Activated CD4-positive, CD25-positive, alpha-beta regulatory T cell treated with anti-CD3 and anti-CD28 coated beads, Interleukin-2, amount 50 U/mL, for 24 hours (primary cell): ENCODE results near the gene TSC1.
"Not testable (repeated sequence)": the region's sequence is repeated elsewhere in the genome, so short reads cannot be mapped to it uniquely, and the experiment has no call there.

Source experiments
- ATAC-seq, 2 donors: fragments of 150-1000 bp; cut with Tn5 transposase; one replicate each; pipeline ENCODE4 v1.10.0; 2021; ENCODE audit warnings: mild to moderate bottlenecking in 1 of 2, moderate library complexity in 1 of 2

The TSC1 gene

GRCh38 chr9:132975961-132976360 lies 31.5 kb upstream of the TSC1 start:
- no peak for ATAC-seq

DNA sequence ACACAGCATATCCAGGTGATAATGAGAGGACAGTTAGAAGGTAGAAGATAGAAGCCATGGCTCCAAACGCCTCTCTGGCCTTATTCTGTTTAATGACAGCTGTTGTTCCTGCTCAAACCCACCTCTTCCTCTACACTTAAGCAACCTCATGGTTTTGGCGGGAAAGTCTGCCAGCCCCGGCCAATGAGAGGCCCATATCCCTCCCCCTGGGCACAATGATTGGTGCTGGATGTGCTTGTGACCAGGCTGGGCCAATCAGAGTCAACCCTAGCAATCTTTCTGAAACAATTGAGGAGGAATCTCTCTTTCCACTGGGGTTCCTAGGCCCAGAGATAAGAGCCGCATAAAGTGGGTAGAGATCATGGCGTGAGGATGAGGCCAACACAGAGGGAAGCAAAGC lies 29.3 kb upstream of the TSC1 start:
- peak in 1 of 2 donors; percentile 40 for ATAC-seq

DNA sequence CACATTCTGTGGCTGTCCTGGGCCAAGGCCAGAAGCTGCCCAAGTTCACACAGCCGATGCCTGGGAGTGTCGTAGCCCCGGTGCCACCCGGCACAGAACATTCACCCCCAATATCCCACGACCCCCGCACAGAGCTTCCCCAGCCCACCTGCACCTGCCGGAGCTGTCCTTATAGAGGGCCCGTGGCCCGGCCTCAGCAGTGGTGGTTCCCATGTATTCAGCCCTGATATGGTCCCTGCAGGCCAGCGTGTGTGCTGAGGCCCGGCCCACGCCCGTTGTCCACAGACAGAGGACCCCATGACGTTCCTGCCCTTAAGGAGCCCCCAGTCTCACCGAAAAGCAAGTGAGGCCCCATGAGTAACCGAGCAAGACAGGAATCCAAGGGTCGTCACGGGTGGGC lies 28.8 kb upstream of the TSC1 start:
- ATAC-seq = no peak

DNA sequence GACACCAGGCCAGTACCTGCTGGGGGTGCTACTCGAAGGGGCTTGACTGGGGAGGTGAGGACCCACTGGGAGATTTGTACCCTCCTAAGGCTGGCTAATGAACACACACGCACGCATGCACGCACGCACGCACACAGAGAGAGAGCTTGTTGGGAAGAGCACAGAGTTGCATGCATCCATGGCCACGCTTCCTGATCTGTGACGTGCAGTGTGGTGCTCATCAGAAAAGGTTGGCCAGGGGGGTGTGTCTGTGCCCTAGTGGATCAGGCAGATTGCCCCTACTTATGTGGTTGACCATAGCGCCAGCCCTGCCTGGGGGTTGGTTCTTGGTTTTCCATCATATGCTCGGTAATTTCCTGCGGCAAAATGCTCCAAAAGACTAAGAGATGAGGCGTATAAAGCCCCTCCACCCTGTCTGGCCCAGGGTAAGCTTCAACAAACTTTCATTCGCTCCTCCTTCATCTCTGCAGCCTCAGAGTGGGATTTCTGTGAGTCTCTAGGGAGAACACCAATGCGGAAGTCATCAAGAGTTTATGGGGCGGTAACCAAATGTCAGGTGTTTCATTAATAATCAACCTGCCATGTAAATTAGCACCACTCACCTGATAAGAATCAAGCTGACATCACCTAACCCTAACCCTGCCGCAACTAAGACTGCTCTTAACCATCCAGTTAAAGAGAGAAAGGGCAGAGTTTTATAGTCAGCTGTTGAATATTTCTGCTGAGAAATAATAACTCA lies 26.1 kb upstream of the TSC1 start:
- ATAC-seq = no peak

GRCh38 chr9:132969783-132970182 lies 25.4 kb upstream of the TSC1 start:
- ATAC-seq = no peak

- not testable (repeated sequence) for ATAC-seq
These were observed 23.5 kb upstream of the TSC1 start for GRCh38 chr9:132967908-132968307.

GRCh38 chr9:132965478-132965877 lies 21.1 kb upstream of the TSC1 start:
- no peak for ATAC-seq

GRCh38 chr9:132961002-132961401 lies 16.6 kb upstream of the TSC1 start:
- ATAC-seq = no peak

GRCh38 chr9:132957805-132958204 lies 13.4 kb upstream of the TSC1 start:
- ATAC-seq = no peak

DNA sequence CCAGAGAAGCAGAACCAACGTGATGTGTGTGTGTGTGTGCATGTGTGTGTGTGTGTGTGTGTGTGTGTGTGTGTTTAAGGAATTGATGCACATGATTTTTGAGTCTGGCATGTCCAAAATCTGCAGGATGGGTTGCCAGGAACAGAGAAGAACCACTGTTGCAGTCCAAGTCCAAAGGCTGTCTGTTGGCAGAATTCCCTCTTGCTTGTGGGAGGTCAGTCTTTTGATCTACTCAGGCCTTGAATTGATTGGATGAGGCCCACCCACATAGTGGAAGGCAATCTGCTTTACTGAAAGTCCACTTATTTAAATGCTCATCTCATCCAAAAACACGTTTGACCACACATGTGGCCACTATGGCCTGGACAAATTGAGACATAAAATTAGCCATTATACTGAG lies 11.4 kb upstream of the TSC1 start:
- no peak for ATAC-seq

DNA sequence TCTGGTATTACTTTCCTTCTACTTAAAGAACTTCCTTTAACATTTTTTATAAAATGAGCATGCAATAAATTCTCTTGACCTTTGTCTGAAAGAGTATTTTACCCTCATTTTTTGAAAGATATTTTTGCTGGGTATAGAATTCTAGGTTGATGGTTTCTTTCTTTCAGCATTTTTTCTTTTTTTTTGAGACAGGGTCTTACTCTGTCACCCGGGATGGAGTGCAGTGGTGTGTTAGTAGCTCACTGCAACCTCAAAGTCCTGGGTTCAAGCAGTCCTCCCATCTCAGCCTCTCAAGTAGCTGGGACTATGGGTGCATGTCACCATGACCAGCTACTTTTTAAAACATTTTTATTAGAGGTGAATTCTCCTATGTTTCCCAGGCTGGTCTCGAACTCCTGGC lies 10.7 kb upstream of the TSC1 start:
- ATAC-seq = no peak

DNA sequence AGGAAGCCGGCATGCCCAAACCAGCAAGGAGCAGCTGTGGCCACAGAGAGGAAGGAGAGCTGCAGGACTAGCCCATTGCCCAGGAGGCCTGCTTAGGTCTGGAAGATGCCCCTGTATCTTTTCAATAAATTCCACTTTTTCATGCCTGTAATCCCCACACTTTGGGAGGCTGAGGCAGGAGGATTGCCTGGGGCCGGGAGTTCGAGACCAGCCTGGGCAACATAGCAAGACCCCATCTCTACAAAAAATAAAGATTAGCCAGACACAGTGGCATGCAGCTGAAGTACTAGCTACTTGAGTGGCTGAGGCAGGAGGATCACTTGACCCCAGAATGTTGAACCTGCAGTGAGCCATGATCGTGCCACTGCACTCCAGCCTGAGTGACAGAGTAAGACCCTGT lies 5.3 kb upstream of the TSC1 start:
- no peak for ATAC-seq

DNA sequence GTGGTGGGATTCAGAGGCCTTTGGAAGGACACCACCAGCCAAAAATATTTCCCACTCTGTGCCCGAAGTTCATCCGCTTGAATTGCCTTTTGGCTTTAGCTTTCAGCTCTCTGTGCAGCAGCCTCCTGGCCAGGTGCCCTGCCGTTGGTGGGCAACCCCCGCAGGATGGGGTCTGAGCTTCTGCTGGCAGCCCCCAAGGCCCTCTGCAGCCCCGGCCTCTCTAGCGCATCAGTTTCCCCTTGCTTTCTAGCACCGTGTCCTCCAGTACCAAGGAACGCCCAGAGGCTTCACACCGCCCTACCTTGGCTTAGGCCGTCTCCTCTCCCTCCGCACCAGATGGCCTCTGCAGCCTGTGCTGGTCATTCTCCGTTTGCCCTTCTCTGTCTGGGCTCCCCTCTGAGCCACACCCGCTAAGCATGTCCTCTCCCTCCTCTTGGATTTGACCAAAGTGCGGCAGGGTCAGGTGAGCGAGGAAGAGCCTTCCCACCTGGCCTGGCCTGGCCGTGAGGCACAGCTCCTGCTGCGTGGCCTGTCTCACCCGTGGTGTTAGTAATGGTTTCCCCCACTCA lies 4.2 kb upstream of the TSC1 start:
- ATAC-seq = no peak

DNA sequence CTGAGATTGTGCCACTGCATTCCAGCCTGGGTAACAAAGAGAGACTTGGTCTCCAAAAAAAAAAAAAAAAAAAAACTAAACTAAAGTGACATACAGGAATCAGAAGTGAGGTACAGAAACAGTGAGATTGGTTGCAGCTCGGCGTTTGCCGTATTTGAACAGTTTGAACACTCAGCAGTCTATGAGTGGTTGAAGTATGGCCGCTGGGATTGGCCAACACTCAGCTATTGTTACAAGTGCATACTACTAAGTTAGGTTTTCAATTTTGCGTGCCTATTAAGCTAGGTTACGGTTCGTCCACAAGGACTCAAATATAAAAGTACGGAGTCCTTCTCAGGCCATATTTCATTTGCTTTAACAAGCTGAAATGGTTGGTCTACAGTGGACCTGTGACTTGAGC lies 3.3 kb upstream of the TSC1 start:
- ATAC-seq = no peak

- ATAC-seq = no peak
These were observed 2.3 kb upstream of the TSC1 start for GRCh38 chr9:132946631-132947295.

- no peak for ATAC-seq
These were observed 1.8 kb upstream of the TSC1 start for GRCh38 chr9:132946211-132946610.

- ATAC-seq = no peak
These were observed 1.0 kb upstream of the TSC1 start for GRCh38 chr9:132945186-132946130.

- no peak for ATAC-seq
These were observed 644 bp downstream of the TSC1 start for GRCh38 chr9:132943651-132944293.

DNA sequence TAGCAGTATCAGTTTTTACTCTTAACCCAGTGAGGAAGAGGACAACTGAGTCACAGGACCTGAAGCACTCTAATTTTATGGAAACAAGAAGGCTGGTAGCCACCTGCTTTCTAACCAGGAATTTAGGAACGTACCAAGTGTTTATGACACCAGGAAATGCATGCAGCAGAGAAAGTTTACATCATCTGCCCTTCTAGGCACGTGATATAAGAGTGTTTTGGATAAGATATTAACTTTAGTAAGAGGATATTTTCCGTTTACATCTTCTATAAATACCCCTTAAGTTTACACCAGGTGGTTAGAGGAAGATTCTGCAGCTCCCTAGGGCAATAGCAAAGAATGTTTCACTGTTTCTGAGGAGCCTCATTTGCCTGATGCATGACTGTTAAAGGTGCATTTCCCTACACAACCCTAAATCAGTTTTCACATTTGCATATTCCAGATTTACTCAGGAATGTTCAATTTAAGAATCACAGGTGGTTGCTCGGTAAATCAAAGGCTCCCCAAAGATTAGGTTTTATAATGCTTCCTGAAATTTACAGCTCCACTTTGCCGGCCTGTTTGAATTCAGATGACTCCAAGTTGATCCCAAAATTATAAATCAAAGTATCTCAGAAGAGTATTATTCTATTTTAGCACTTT lies 1.8 kb downstream of the TSC1 start:
- no peak for ATAC-seq

GRCh38 chr9:132939169-132939568 lies 5.2 kb downstream of the TSC1 start:
- no peak for ATAC-seq

DNA sequence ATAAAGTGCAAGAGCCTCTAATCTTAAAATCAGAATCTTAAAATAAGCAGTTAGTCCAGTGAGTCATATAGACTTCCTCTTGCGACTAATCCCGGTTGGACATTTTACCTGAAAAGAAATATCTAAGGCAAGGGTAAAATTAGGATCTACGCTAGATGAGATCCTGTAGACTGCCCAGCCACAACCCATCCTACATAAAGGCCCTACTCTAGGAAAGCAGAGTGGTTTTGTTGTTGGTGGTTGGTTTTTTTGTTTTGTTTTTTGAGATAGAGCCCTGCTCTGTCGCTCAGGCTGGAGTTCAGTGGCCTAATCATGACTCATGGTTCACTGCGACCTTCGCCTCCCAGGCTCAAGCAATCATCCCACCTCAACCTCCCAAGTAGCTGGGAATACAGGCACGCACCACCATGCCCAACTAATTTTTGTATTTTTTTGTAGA lies 6.9 kb downstream of the TSC1 start:
- no peak for ATAC-seq

DNA sequence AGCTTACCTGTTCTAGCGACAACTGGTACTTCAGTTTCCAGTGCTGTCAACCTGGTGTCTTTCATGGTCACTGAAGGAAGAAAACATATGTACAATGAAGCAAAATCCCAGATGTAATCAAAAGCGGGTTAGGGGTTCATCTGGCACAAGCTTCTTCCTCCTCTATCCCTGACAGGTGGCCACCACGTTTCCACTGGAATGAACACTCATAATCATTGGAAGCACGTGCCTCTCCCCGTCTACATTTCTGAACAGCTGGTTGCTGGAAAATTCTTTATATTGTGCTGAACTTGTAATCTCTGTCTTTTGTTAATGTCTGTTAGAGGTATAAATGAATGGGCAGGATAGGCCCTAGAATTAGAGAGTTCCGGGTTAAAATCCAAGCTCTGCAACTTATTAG lies 9.4 kb downstream of the TSC1 start:
- no peak for ATAC-seq
